GF-D8 (cell line): Measurements from ENCODE around the gene NCKAP5.

ENCODE experiments used
- DNase-seq: peaks from one replicate; lab custom pipeline; 2025; lab: John Stamatoyannopoulos, UW

NCKAP5 gene

DNA sequence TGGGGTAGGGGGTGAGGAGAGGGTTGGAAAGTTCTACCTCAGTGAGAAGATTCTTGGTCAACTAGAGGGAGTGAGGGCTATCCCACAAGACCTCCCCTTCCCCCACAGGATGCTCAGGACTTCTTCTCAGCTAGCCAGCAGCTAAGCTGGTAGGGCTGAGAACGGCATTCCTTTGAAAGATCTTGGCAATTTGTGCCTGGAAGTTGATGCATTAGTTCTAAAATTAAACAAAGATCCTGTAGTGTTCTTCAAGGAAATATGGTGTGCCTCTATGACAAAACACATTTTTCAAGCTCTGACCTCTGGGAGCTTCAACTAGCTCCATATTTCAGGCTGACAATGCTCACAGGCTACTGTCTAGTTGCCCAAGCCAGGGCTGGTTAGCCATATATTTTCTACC lies 900.6 kb downstream of the NCKAP5 start:
- no peak for DNase-seq

DNA sequence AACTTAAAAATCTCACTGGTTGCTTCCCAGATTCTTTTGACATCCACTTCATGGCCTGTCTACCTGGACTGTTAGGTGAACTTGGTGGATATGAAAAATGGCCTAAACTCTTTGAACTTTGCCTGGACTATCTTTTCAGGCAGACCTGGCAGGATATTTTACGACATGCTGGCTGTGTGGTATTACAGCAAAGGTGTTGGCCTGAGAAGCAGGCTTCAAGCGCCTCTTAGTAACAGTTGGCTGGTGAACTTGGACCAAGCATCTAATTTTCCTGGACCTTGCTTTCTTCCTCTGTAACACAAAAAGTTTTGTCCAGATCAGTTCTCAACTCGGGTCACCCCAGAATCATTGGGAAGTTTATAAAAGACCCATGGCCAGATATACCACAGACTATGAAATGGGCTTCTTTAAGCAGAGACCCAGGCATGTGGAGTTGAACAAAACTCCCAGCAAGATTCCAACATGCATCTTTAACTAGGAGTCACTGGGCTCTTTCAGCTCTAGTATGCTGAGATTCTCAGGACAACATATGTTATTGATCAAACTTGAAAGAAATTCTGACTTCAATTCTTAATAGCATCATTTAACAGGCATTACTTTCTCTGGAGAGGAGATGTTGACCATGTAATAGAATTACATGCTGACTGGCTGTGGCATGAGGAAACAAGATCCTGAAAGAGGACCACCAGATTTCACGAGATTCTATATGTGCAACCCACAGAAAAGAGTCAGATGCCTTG lies 902.7 kb downstream of the NCKAP5 start:
- DNase-seq, result no peak

DNA sequence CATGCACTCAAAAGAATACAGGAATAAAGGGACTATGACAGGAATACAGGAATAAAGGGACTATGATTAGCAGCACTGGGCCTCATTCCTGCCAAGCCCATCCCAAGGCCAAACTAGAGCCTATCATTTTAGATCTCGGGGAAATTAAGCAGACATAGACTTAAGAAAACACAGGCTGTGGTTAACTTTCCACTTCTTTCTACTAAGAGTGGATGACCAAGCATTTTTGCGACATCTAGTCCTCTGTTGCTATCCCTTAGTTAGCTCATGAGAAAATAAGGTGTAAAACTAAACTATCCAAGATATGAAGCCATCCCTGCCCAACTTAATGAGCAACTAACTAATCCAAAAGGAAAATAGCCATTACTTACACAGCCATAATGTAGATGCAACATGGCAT lies 904.2 kb downstream of the NCKAP5 start:
- DNase-seq, result no peak

DNA sequence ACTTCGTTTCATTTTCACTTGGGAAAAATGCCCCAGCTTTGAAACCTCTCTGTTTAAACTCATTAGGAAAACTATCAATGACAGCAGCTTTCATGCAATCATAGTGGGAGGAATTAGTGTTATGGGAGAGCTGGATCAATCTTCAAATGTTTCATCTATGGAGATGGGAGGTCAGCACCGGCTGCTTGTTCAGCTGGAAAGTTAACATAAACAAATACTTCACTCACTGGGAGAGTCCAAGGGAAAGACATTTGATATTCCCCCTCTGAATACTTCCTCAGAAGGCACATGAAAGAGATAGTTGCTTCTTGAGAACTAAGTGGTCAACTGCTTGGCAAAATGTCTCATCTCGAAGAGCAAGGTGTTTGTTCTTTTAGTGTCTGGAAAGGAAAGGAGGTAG lies 905.5 kb downstream of the NCKAP5 start:
- no peak for DNase-seq

DNA sequence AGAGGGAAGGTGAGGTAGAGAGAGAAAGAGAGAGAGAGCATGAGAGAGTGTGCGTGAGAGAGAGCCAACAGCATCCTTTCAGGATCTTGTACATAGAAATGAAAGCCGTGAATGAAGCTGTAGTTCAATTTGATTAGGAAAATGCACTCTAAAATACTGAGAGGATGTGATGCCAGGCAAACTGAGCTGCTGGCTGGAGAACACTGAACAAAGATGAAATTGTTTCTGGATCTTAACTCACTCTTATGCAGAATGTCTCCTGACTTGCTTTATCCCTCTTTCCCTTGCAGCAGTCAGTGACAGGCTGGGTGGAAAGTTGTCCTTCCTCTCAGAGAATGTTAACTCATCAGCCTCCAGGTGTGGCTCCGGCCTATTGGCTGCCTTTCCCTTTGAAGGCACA lies 908.9 kb downstream of the NCKAP5 start:
- DNase-seq, result no peak

DNA sequence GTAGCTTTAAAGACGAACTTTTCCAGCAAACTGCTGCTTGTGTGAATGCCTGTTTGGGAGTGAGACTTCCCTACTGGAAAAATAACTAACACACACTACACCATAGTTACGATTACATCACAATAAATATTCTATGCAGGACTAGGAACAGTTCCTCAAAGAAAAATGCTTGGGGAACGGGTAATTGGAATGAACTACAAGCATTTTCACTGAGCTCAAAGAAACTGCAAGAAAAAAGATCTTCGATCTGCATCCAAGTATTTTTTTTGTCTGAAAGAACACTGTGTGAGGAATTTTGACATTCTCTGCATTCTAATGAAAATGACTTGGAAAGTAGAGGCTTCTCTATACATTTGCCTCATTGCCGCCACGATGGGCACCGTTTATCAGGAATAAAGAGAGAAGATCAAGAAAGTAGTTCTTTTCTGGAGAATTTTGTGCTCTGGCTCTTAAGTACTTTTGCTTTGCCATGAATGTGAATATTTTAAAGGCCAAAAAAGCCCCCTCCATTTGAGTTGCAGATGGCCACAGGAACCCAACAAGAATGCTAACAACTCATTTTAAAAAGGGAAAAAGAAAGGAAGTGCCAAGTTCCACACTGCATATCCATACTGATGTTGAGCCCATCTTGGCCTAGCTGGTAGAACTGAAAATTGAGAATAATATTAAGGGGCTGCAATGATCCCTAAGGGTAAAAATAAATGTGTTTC lies 911.8 kb downstream of the NCKAP5 start:
- no peak for DNase-seq

DNA sequence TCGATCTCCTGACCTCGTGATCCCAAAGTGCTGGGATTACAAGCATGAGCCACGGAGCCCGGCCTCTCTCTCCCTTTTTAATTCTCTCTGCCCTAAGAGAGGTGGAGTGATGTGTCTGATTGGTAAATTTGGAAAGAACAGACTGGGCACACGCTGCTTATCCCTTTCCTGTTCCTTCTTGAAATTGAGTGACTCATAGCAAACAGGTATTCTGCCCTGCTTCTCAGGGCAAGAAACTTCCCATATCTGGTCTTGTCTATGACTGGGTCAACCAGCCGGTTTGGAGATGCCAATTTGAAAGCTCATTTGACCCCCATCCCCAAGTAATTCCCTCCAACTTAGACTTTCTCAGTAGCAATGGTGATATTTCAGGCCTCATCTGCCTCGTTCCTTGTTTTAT lies 913.3 kb downstream of the NCKAP5 start:
- no peak for DNase-seq

DNA sequence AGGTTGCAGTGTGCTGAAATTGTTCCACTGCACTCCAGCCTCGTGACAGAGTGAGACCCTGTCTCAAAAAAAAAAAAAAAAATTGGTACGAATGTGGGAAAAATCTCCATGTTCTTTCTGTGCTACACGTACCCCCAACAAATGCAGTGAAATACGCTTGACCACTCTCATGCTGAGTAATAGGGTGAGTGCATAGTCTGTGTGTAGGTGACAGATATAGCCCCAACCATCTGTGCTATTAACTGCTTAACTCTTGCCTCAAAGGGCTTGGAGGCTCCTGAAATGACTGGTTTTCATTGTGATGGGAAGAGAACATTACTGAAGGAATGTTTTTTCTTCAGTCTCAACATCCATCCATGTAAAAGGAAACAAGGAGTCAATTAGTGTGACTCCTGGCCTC lies 913.9 kb downstream of the NCKAP5 start:
- no peak for DNase-seq

DNA sequence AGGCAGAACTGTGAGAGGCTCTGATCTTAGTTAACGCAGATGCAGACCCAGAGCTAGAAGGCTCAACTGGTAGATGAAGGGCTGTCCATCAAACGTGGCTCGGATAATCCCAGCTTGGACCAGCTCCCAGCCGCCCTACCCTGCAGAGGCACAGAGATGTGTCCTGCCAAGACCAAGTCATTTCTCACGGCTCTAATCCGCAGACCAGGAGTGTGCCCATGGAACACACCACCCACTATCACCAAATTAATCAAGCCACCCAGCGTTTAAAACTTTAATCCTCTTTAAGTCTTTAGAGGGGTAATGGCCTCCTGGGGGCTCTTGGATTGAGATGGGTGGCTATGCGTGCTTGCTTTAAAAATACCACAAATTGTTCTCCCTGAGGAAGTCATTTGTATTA lies 915.8 kb downstream of the NCKAP5 start:
- no peak for DNase-seq

DNA sequence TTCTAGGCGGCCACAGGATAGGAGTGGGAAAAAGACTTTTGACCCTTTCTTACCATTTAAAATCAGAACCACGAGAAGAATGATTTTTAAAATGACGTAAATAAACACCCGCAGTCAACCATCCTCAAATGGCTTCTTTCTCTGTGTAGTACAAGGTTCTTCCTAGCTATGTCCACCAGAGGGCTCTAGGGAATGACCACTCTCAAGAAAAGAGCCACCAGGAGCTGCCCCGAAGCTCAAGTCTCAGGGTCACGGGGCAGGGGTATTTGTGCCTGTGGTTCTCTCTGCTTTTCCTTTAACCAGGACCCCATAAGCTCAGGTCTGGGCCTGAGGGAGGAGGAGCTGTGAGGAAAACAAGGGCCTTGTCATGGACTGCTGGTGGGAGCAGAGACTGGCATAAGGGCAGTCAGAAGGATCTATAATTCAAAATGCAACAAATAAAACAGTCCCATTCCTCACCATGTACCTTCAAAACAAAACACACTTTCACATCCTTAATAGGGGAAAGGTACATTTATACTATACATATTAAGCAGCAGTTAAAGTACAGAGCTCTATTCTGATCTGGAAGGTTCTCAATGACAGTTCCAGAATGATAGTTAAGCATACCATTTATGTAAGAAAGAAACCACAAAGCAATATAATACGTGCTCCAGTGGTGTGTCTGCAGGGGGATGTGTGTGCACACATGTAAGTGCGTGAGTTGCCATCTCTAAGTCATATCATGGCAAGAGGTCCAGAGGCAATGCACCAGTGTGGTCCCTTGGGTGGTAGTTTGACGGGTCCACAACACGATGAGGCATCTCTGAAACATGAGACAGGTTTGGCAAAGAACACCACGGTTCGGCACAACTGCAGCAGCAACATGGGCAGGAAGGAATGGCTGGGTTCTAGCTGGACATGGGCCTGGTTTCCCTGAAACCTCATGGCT lies 916.9 kb downstream of the NCKAP5 start:
- no peak for DNase-seq

DNA sequence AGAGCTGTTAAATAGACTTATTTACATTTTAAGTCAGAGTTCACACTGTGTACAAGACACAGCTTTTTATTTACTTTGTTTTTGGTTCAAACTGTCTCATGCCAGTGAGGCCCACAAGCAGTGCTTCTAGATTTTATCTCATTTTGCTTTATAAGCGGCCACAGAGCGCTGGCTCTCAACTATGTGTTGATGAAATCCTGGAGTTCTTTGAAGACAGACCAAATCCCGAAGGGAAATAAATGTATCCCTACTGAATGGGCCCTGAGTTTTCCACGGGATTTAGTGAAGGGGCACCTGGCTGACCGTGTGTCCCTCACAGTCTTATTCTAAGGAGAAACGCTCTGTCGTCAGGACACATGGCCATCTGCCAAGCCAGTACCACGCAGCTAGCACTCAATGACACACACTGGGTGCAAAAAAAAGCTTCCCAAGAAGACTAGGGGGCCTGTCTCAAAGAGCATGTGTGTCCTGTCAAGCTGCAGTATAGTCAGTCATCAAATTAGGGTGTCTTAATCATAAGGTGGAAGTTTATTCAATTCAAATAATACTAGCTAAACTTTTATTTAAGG lies 921.6 kb downstream of the NCKAP5 start:
- DNase-seq, result no peak

DNA sequence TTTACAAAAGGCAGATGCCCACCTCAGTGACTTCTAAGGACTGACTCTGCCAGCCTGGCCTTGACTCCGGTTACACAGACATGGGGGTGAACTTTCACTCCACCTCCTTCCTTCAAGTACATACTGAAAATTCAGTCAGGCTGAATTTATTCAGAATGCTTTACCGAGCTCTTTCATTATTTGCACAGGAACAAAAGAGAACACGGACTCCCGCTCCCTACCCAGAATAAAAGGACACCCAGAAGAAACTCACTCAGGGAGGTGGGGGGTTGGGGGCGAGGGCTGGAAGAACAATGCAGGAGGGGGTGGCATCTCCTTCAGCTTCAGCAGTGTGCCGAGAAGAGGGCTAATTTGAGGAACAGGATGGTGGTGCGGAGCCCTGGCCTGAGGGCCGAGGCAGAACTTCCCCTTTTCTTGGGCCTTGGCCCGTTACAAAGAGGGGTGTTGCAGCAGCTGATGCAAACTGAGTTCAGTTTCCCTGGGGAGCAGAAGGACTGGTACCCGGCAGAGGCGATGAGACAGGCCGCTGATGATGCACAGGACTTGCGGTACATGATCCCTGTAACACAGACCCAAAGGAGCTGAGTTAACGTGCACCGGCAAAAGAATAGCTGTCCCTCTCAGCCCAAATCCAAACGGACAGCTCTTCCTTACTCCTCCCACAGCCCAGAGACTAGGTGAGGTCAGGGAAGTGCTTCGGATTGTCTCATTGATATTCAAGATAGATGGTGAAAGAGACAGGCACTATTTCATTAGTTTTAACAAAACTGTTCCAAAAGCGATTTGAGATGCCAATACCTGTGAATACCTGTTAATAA lies 922.3 kb downstream of the NCKAP5 start:
- DNase-seq, result no peak

DNA sequence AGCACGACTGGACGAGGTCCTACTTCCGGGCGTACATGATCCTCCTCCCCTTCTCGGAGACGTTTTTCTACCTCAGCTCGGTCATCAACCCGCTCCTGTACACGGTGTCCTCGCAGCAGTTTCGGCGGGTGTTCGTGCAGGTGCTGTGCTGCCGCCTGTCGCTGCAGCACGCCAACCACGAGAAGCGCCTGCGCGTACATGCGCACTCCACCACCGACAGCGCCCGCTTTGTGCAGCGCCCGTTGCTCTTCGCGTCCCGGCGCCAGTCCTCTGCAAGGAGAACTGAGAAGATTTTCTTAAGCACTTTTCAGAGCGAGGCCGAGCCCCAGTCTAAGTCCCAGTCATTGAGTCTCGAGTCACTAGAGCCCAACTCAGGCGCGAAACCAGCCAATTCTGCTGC lies 923.1 kb downstream of the NCKAP5 start:
- no peak for DNase-seq

DNA sequence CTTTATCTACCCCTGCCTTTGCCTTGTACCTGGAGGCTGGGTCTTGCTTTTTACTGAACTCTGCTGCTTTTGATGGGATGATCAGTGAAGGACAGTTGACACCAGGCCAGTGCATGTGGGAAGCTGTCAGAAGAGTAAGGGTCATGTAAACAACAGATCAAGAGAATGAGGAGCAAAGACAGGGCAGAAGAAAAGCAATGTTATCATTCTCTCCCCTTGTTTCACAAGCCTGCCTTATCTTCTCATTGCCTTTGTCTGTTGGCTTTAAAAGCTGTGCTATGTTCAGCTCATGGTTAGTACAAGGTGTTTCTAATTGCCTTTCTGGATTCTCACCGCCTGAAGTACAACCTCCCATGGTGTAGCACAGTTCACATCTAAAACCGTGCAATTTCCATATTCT lies 925.8 kb downstream of the NCKAP5 start:
- DNase-seq, result no peak

DNA sequence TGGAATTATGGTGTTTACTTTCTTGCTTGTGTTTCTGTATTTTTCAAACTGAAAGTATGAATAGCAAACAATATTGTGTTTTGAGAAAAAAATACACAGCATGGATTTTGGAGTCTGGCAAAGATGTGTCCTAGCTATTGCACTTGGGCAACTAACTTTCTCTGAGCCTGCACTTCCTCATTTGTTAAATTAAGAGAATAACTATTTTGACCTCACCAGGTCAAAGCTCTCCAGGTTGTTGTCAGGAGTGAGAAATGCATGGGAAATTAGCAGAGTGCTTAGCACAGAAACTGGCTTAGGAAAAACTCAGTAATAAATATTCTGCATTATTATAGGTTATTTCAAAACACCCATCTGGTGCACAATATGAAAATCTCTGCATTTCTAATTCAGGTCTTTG lies 926.4 kb downstream of the NCKAP5 start:
- no peak for DNase-seq

DNA sequence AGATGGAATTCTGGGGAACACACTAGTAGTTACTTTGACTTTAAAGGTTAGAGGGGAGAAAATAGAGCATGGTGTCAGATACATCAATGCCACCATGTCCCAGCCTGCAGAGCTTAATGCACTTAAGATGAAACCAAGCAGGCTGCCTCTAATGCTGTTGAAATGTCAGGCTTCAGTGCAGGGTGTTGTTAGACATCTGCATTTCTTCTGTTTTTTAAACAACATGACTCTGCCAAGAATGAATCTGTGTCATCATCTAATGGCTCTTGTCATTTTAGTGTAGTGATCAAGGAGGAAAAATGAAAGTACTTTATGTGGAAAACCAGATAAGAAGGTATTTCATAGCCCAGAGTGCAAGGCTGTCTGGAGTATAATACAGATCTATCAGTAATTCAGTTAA lies 928.1 kb downstream of the NCKAP5 start:
- no peak for DNase-seq

DNA sequence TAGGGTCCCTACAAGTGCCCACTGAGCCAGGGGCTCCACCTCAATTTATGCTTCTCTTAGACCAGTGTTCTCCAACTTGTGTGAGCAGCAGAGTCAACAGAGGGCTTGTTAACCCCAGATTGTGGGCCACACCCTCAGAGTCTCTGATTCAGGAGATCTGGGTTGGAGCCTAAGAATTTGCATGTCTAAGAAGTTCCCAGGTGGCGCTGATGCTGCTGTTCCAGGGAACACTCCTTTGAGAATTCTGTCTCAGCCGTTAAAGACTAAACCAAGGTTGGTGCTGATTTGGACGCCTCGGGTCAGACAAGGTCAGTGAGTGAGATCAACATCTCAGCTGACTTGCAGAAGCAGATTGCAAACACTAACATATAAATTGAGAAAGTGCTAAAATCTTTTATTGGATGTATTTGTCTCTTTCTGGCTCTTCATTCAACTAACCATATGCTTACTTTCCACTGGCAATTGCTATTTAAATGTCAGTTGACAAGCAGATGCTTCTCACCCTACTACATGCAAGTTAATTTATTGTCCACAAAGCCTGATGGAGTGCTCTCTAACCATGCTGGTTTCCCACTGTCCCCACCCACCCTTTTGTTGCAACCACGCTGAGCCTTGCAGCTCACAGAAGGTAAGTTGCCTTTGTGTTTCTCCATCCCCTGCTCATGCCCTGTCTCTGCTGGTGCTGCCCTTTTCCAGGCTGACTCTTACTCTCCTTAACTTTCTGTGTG lies 929.8 kb downstream of the NCKAP5 start:
- no peak for DNase-seq

DNA sequence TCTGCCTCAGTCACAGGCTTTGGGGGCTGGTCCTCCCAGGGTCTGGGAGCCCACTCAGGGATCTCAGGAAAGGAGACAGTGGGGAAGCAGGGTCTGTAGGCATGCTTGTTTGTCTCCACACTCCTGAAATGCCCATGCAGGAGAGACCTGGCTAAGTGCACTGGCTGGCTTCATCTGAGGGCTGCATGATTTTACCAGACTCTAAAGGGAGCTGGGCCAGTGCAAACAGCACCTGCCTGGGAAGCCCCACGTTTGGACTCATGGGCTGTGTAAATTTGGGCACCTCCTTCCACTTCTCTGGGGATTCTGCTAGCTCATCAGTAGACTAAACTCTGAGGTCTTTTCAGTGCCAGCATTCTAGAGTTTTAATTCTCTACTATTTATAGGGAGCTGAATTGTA lies 931.9 kb downstream of the NCKAP5 start:
- no peak for DNase-seq

DNA sequence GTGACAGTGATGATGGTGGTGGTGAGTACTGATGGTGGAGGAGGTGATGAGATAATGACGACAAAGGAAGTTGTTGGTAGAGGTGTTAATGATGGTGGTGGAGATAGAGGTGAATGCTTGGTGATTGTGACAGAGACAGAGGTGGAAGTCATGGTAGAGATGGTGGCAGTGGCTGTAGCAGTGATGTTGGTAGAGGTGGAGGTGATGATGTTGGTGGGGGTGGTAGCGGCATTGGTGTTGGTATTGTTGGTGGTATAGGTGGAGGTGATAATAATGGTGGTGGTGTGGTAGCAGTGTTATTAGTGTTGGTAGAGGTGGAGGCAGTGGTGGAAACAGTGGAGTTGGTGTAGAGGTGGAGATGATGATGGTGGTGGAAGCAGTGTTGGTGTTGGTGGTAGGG lies 934.6 kb downstream of the NCKAP5 start:
- DNase-seq, result no peak

DNA sequence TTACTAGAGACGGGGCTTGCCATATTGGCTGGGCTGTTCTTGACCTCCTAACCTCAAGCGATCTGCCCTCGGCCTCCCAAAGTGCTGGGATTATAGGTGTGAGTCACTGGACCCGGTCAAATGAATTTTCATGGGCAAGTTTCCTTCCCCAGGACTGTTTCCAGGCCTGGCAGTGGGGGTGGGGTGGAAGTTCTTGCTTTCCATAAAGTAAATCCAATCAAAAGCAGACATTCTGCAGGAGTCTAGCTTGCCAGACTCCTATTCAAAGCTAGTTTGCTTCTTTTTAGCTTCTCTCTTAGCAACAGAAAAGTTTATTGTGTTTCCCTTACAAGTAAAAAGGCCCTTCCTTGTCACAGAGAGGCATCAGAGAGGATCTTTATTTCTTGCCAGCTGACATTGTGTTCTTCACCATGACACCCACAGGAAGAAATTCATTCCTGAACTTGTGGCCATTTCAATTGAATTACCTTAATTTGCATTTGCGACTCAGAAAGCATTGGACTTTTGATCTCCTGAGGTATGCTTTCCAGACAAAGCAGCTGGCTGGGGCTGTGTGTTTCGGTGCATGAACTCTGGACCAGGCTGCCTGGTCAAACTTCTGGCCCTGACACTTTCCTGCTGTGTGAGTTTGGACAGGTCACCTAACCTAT lies 936.1 kb downstream of the NCKAP5 start:
- no peak for DNase-seq
